Neural cell (in vitro differentiated cells): ENCODE measurements around the gene RRBP1. TPM values are rescaled to one million over a fixed set of nuclear protein-coding genes. Genes with fewer than 3 reads are reported as not detected.

Experiments used
- H2AFZ ChIP-seq: fragments of 200-600, 300-800 bp; sonication (generic), shearing (Covaris generic); 2 replicates; pipeline ENCODE4 v1.6.0; 2014; ENCODE audit warnings: low read depth, mild to moderate bottlenecking, antibody characterized with exemption, low read length, moderate library complexity
- H3F3A ChIP-seq: fragments of 200-600 bp; shearing (Covaris generic); 2 replicates; pipeline ENCODE4 v1.6.1; 2016; ENCODE audit warnings: mild to moderate bottlenecking, moderate library complexity, mixed read lengths, antibody characterized with exemption, low read length; ENCODE audit not compliant: insufficient read depth, poor library complexity, severe bottlenecking
- H3K27ac ChIP-seq: fragments of 200-600, 300-800 bp; sonication (generic), shearing (Covaris generic); 2 replicates; pipeline ENCODE4 v1.5.1; 2014; ENCODE audit warnings: mild to moderate bottlenecking, low read length, moderate library complexity
- H3K27me3 ChIP-seq: fragments of 300-800, 200-600 bp; sonication (generic), shearing (Covaris generic); 2 replicates; pipeline ENCODE4 v1.6.0; 2014; ENCODE audit warnings: mild to moderate bottlenecking, low read depth, low read length, moderate library complexity; ENCODE audit not compliant: insufficient read depth
- H3K36me3 ChIP-seq: fragments of 300-800, 200-600 bp; sonication (generic), shearing (Covaris generic); 2 replicates; pipeline ENCODE4 v1.5.1; 2014; ENCODE audit warnings: mild to moderate bottlenecking, antibody characterized with exemption, low read length, moderate library complexity; ENCODE audit not compliant: insufficient read depth
- H3K4me2 ChIP-seq: fragments of 300-800, 200-600 bp; sonication (generic), shearing (Covaris generic); 2 replicates; pipeline ENCODE4 v1.6.0; 2014; ENCODE audit warnings: mild to moderate bottlenecking, low read length
- H3K4me3 ChIP-seq: fragments of 300-800, 200-600 bp; sonication (generic), shearing (Covaris generic); 2 replicates; pipeline ENCODE4 v1.5.1; 2014; ENCODE audit warnings: mild to moderate bottlenecking, low read length, moderate library complexity
- H3K79me2 ChIP-seq: fragments of 200-600 bp; shearing (Covaris generic); replicated peaks from 2 replicates; pipeline ENCODE4 v1.6.0; 2014; ENCODE audit warnings: mild to moderate bottlenecking, low read length, moderate library complexity; ENCODE audit not compliant: insufficient read depth
- H3K9ac ChIP-seq: fragments of 300-800, 200-600 bp; sonication (generic), shearing (Covaris generic); 2 replicates; pipeline ENCODE4 v1.6.1; 2016; ENCODE audit warnings: mild to moderate bottlenecking, low read length, mixed read lengths
- H3K9me2 ChIP-seq: fragments of 200-600 bp; shearing (Covaris generic); 2 replicates; pipeline ENCODE4 v1.6.1; 2016; ENCODE audit warnings: mild to moderate bottlenecking, low read length, mixed read lengths; ENCODE audit not compliant: insufficient read depth
- H3K9me3 ChIP-seq: fragments of 200-600, 300-800 bp; sonication (generic), shearing (Covaris generic); 2 replicates; pipeline ENCODE4 v1.6.1; 2016; ENCODE audit warnings: mild to moderate bottlenecking, mixed run types, low read length, moderate library complexity, mixed read lengths
- H4K20me1 ChIP-seq: fragments of 200-600 bp; shearing (Covaris generic); 2 replicates; pipeline ENCODE4 v1.6.1; 2016; ENCODE audit warnings: mild to moderate bottlenecking, mixed run types; ENCODE audit not compliant: insufficient read depth
- CTCF ChIP-seq: fragments of 450-650 bp; IDR thresholded peaks from 2 replicates; pipeline ENCODE4 v1.5.1; 2014; ENCODE audit warnings: antibody characterized with exemption, mild to moderate bottlenecking, moderate library complexity; ENCODE audit not compliant: poor library complexity, severe bottlenecking
- EP300 ChIP-seq: fragments of 450-650 bp; conservative IDR thresholded peaks from 2 replicates; pipeline ENCODE4 v1.6.1; 2014; ENCODE audit warnings: antibody characterized with exemption, mild to moderate bottlenecking, moderate library complexity; ENCODE audit not compliant: poor library complexity, severe bottlenecking
- EZH2 ChIP-seq: fragments of 200-600, 300-800 bp; shearing (Covaris generic), sonication (generic); IDR thresholded peaks from 2 replicates; pipeline ENCODE4 v1.6.1; 2014; ENCODE audit warnings: antibody characterized with exemption, low read length, borderline replicate concordance, mild to moderate bottlenecking; ENCODE audit not compliant: insufficient read depth, poor library complexity, severe bottlenecking
- MXI1 ChIP-seq: fragments of 450-650 bp; conservative IDR thresholded peaks from 2 replicates; pipeline ENCODE4 v1.6.1; 2014; ENCODE audit warnings: antibody characterized with exemption, mild to moderate bottlenecking; ENCODE audit not compliant: poor library complexity, severe bottlenecking
- POLR2AphosphoS5 ChIP-seq: IDR thresholded peaks from 2 replicates; pipeline ENCODE4 v1.6.1; 2012
- RAD21 ChIP-seq: fragments of 450-650 bp; conservative IDR thresholded peaks from 2 replicates; pipeline ENCODE4 v1.6.1; 2014; ENCODE audit warnings: antibody characterized with exemption, mild to moderate bottlenecking, moderate library complexity
- REST ChIP-seq: IDR thresholded peaks from 2 replicates; pipeline ENCODE4 v1.6.1; 2012; ENCODE audit warnings: borderline replicate concordance
- SMC3 ChIP-seq: fragments of 450-650 bp; conservative IDR thresholded peaks from 2 replicates; pipeline ENCODE4 v1.6.1; 2014; ENCODE audit warnings: antibody characterized with exemption, mild to moderate bottlenecking, moderate library complexity; ENCODE audit not compliant: poor library complexity
- TAF1 ChIP-seq: IDR thresholded peaks from 2 replicates; pipeline ENCODE4 v1.6.1; 2012; ENCODE audit warnings: low read depth
- polyA plus RNA-seq: library from polyadenylated mRNA; depleted of rRNA; stranded (reverse); fragments of >200 nt; gene quantifications from 2 replicates; pipeline ENCODE4 v1.2.3, GENCODE V29; 2014

Gene RRBP1
- polyA plus RNA-seq, 1 donor from 2014 or later, result 2.2 TPM

GRCh38 chr20:17721802-17722486 is 39.9 kb upstream of the RRBP1 start:
- Histone ChIP-seq H3K4me3 (no peak overlapping the region), H3K36me3 (no peaks in the 10 kb centered on the region), H3K27me3 (no peaks in the 10 kb centered on the region), H2AFZ (no peak overlapping the region), H3K27ac (no peak overlapping the region), H4K20me1 (no peaks in the 10 kb centered on the region), H3K9me2 (no peaks in the 10 kb centered on the region), H3K9ac (no peak overlapping the region), H3K79me2 (no peaks in the 10 kb centered on the region), H3K4me2 (no peak overlapping the region), H3K9me3 (no peaks in the 10 kb centered on the region), H3F3A (no peaks in the 10 kb centered on the region)
- no peak for TF ChIP-seq SMC3
- TF ChIP-seq EP300, result no peak
- no peak for TF ChIP-seq TAF1
- no peak for TF ChIP-seq POLR2AphosphoS5
- TF ChIP-seq REST, result no peak
- TF ChIP-seq MXI1, result no peak
- no peak for TF ChIP-seq CTCF
- TF ChIP-seq EZH2, result no peak
- TF ChIP-seq RAD21, result no peak

GRCh38 chr20:17720755-17721154 is 38.7 kb upstream of the RRBP1 start:
- Histone ChIP-seq H3K79me2 (no peaks in the 10 kb centered on the region), H4K20me1 (no peaks in the 10 kb centered on the region), H3K9me3 (no peaks in the 10 kb centered on the region), H2AFZ (no peak overlapping the region), H3K36me3 (no peaks in the 10 kb centered on the region), H3K27me3 (no peaks in the 10 kb centered on the region), H3K4me2 (no peak overlapping the region), H3K9me2 (no peaks in the 10 kb centered on the region), H3K27ac (no peak overlapping the region), H3K9ac (no peak overlapping the region), H3F3A (no peaks in the 10 kb centered on the region), H3K4me3 (no peak overlapping the region)
- no peak for TF ChIP-seq SMC3
- TF ChIP-seq EZH2, result no peak
- no peak for TF ChIP-seq POLR2AphosphoS5
- TF ChIP-seq REST, result no peak
- no peak for TF ChIP-seq CTCF
- TF ChIP-seq RAD21, result no peak
- no peak for TF ChIP-seq TAF1
- TF ChIP-seq EP300, result no peak
